Activated CD8-positive, alpha-beta T cell treated with anti-CD3 and anti-CD28 coated beads for 36 hours (primary cell): Measurements from ENCODE around the gene APLP1. TPM values are rescaled to one million over a fixed set of nuclear protein-coding genes. Genes with fewer than 3 reads are reported as not detected.

ENCODE experiments used
- ATAC-seq: fragments of 200-7000 bp; cut with Tn5 transposase; one replicate; pipeline ENCODE4 v1.10.0; 2021; ENCODE audit warnings: mild to moderate bottlenecking, moderate library complexity
- CTCF ChIA-PET: fragments of 350-600 bp; sonication (Branson Sonifier 250); formaldehyde crosslinking; loops from one replicate; lab custom pipeline; 2021; ENCODE audit warnings: antibody characterized with exemption; lab: Charles Lee
- POLR2A ChIA-PET: fragments of 350-600 bp; sonication (Branson Sonifier 250); formaldehyde crosslinking; loops from one replicate; lab custom pipeline; 2021; ENCODE audit warnings: antibody characterized with exemption; lab: Charles Lee
- DNase-seq: peaks from one replicate; pipeline ENCODE4 v3.0.0-alpha.2; 2020
- H3K27ac Mint-ChIP-seq: one replicate; pipeline ENCODE4 v1.8.0; 2021; ENCODE audit warnings: mild to moderate bottlenecking, mixed read lengths
- H3K27me3 Mint-ChIP-seq: one replicate; pipeline ENCODE4 v1.8.0; 2021; ENCODE audit warnings: mixed read lengths
- H3K36me3 Mint-ChIP-seq: one replicate; pipeline ENCODE4 v1.8.0; 2021; ENCODE audit warnings: low read depth, mixed read lengths
- H3K4me1 Mint-ChIP-seq: one replicate; pipeline ENCODE4 v1.8.0; 2021; ENCODE audit warnings: low read depth, mixed read lengths
- H3K4me3 Mint-ChIP-seq: one replicate; pipeline ENCODE4 v1.8.0; 2021; ENCODE audit warnings: mild to moderate bottlenecking, moderate library complexity, mixed read lengths
- H3K9me3 Mint-ChIP-seq: one replicate; pipeline ENCODE4 v1.8.0; 2021; ENCODE audit warnings: mixed read lengths
- intact Hi-C: fragments of 100-400 bp; cut with micrococcal nuclease; formaldehyde crosslinking; loops from one replicate; pipeline ENCODE4 v1.10.0; 2022
- total RNA-seq, 2 experiments: library from RNA; stranded (reverse); gene quantifications; one replicate each; pipeline ENCODE4 v1.2.3, GENCODE V29; 2021
- TF ChIP-seq, protein P1 (sequence below): fragments of 200-600 bp; IDR thresholded peaks from one replicate; pipeline ENCODE4 v1.8.0; 2022; ENCODE audit warnings: antibody characterized with exemption, mild to moderate bottlenecking

Gene APLP1
- total RNA-seq, 2 experiments from 2014 or later: 2.0 to 2.1 TPM

DNA sequence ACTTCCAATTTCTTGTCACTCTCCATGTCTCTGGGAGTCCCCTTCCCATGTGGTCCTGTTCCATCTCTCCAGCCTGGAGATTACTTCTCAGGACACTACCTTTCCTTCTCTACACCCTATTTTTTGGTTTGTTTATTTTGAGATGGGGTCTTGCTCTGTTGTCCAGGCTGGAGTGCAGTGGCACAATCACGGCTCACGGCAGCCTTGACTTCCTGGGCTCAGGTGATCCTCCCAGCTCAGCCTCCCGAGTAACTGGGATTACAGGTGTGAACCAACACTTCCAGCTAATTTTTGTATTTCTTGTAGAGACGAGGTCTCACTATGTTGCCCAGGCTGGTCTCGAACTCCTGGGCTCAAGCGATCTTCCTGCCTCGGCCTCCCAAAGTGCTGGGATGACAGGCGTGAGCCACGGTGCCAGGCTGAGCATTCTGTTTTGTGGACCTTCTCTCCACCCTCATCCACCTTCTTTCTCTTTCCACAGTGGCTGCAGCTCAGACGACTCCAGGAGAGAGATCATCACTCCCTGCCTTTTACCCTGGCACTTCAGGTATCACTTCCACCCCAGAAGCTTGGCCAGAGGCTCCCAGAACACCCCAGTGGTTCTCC lies 34.6 kb downstream of the APLP1 start:
- peaks cover 23% of the 10 kb centered on the region for H3K36me3 Mint-ChIP-seq
- H3K27ac Mint-ChIP-seq: peak overlapping the region; percentile 96
- CTCF ChIA-PET: interaction anchor here (0.8 to 3.3 kb wide), 2 partner anchors 26 to 28 kb away, joined by 5 to 12 read pairs; no protein-coding TSS in a partner anchor
- H3K9me3 Mint-ChIP-seq: no peaks in the 10 kb centered on the region
- TF ChIP-seq, protein P1, sequence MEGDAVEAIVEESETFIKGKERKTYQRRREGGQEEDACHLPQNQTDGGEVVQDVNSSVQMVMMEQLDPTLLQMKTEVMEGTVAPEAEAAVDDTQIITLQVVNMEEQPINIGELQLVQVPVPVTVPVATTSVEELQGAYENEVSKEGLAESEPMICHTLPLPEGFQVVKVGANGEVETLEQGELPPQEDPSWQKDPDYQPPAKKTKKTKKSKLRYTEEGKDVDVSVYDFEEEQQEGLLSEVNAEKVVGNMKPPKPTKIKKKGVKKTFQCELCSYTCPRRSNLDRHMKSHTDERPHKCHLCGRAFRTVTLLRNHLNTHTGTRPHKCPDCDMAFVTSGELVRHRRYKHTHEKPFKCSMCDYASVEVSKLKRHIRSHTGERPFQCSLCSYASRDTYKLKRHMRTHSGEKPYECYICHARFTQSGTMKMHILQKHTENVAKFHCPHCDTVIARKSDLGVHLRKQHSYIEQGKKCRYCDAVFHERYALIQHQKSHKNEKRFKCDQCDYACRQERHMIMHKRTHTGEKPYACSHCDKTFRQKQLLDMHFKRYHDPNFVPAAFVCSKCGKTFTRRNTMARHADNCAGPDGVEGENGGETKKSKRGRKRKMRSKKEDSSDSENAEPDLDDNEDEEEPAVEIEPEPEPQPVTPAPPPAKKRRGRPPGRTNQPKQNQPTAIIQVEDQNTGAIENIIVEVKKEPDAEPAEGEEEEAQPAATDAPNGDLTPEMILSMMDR: no peak
- ATAC-seq (no peak), DNase-seq (no peak)
- H3K4me1 Mint-ChIP-seq: peaks cover 46% of the 10 kb centered on the region
- no peaks in the 10 kb centered on the region for H3K27me3 Mint-ChIP-seq
- POLR2A ChIA-PET: interaction anchor here (0.6 to 1.1 kb wide), 5 partner anchors 9 to 305 kb away, joined by 3 read pairs; partner anchors contain the start of gene WDR62
- peak overlapping the region; percentile 86 for H3K4me3 Mint-ChIP-seq
- intact Hi-C loops: loop anchor here (2.0 kb wide), 1 partner anchor 190 kb away; no protein-coding TSS in a partner anchor

- peak overlapping the region; percentile 86 for H3K4me3 Mint-ChIP-seq
- DNase-seq: peak; percentile 96
- no peaks in the 10 kb centered on the region for H3K9me3 Mint-ChIP-seq
- peaks cover 43% of the 10 kb centered on the region for H3K4me1 Mint-ChIP-seq
- peak; percentile 56 for ATAC-seq
- peak overlapping the region; percentile 96 for H3K27ac Mint-ChIP-seq
- ChIA-PET CTCF (interaction anchor here (0.8 to 3.3 kb wide), 3 partner anchors 18 to 27 kb away, joined by 3 to 12 read pairs (median 5); no protein-coding TSS in a partner anchor), POLR2A (interaction anchor here (0.6 to 1.2 kb wide), 10 partner anchors 8 to 304 kb away, joined by 3 to 4 read pairs (median 3); partner anchors contain the start of gene WDR62)
- TF ChIP-seq, protein P1: no peak
- H3K36me3 Mint-ChIP-seq: peaks cover 17% of the 10 kb centered on the region
- no peaks in the 10 kb centered on the region for H3K27me3 Mint-ChIP-seq
- intact Hi-C loops: loop anchor here (2.0 kb wide), 1 partner anchor 191 kb away; no protein-coding TSS in a partner anchor
These were observed 35.3 kb downstream of the APLP1 start for GRCh38 chr19:35903550-35904179.

DNA sequence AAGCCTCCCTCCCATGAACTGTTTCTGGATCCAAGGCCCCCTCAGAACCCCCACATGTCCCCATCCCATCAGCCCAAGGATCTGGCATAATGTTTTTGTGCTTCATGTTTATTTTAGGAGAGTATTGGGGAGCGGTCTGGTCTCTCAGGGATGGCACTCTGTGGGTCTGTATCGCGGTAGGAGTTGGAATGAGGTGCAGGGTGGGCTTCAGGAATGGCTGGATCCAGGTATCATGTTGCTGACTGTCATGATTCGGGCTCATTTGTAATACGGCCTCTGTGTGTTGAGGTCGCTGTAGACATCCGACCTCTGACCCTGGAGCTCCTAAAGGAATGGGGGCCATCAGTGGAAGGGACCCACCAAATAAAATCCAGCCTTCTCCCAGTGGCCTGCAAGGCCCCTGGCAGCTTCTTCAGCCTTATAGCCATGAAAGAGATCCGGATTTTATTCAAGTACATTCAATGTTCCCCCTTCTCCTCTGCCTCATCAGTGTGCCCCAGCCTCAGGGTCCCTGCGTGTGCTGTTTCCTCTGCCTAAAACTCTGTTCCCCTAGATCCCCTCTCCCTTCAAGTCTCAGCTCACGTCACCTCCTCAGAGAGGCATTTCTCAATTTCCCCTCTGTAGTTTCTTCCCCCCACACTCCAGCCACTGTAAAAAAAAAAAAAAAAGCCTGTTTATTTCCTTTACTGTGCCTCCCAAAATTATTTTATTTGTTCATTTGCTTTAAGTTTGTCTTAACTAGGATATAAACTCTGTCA lies 36.1 kb downstream of the APLP1 start:
- CTCF ChIA-PET: interaction anchor here (0.8 to 3.3 kb wide), 2 partner anchors 17 to 26 kb away, joined by 3 to 12 read pairs; no protein-coding TSS in a partner anchor
- no peaks in the 10 kb centered on the region for H3K9me3 Mint-ChIP-seq
- no peaks in the 10 kb centered on the region for H3K27me3 Mint-ChIP-seq
- DNase-seq (no peak), ATAC-seq (no peak)
- H3K27ac Mint-ChIP-seq: peak overlapping the region; percentile 71
- intact Hi-C loops: no loop called here
- peaks cover 10% of the 10 kb centered on the region for H3K36me3 Mint-ChIP-seq
- POLR2A ChIA-PET: interaction anchor here (0.6 to 1.2 kb wide), 7 partner anchors 10 to 457 kb away, joined by 3 to 4 read pairs (median 3); no protein-coding TSS in a partner anchor
- peak overlapping the region; percentile 7 for H3K4me3 Mint-ChIP-seq
- TF ChIP-seq, protein P1: no peak
- peaks cover 50% of the 10 kb centered on the region for H3K4me1 Mint-ChIP-seq

- TF ChIP-seq, protein P1: no peak
- no peak for DNase-seq
- intact Hi-C loops: no loop called here
- no peak for ATAC-seq
- CTCF ChIA-PET: interaction anchor here (3.3 kb wide), 1 partner anchor 26 kb away, joined by 12 read pairs; no protein-coding TSS in a partner anchor
- Mint-ChIP-seq H3K9me3 (no peaks in the 10 kb centered on the region), H3K27ac (peak overlapping the region; percentile 71), H3K27me3 (no peaks in the 10 kb centered on the region), H3K4me3 (no peak overlapping the region), H3K36me3 (peaks cover 9% of the 10 kb centered on the region), H3K4me1 (peaks cover 52% of the 10 kb centered on the region)
- POLR2A ChIA-PET: interaction anchor here (0.6 to 1.2 kb wide), 6 partner anchors 11 to 193 kb away, joined by 3 to 4 read pairs (median 3); no protein-coding TSS in a partner anchor
These were observed 36.9 kb downstream of the APLP1 start for GRCh38 chr19:35905178-35905727.
